ENCODE data around the gene OTC. TPM values are rescaled to one million over a fixed set of nuclear protein-coding genes. Genes with fewer than 3 reads are reported as not detected.

The OTC gene
- total RNA-seq, 1 donor from 2014 or later = not detected

DNA sequence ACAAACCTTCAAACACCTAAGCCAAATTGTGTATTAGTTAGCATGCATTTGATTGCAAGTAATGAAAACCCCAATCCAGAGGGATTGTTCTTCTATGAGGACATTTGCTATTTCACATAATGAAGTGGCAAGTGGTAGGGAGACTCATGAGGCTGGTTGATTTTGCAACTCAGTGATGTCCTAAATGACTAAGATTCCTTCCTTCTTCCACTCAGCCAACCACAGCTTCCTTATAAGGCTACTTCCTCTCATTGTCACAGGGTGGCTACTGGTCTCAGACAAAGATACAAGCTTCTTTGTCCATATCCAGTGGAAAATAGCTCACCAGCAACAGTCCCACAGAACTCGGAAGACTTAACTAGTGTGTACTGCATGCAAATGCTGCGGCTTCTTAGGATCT is 5.3 kb upstream of the OTC start:
- TF ChIP-seq, protein P1, sequence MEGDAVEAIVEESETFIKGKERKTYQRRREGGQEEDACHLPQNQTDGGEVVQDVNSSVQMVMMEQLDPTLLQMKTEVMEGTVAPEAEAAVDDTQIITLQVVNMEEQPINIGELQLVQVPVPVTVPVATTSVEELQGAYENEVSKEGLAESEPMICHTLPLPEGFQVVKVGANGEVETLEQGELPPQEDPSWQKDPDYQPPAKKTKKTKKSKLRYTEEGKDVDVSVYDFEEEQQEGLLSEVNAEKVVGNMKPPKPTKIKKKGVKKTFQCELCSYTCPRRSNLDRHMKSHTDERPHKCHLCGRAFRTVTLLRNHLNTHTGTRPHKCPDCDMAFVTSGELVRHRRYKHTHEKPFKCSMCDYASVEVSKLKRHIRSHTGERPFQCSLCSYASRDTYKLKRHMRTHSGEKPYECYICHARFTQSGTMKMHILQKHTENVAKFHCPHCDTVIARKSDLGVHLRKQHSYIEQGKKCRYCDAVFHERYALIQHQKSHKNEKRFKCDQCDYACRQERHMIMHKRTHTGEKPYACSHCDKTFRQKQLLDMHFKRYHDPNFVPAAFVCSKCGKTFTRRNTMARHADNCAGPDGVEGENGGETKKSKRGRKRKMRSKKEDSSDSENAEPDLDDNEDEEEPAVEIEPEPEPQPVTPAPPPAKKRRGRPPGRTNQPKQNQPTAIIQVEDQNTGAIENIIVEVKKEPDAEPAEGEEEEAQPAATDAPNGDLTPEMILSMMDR (IDR thresholded peaks at IDR 0.05) = no peak
- Mint-ChIP-seq H3K4me3 (ENCODE audit: unreplicated experiment) (no peak overlapping the region), H3K9me3 (ENCODE audit: unreplicated experiment) (peaks cover 8% of the 10 kb centered on the region), H3K4me1 (ENCODE audit: unreplicated experiment) (no peaks in the 10 kb centered on the region), H3K27ac (ENCODE audit: unreplicated experiment) (no peak overlapping the region), H3K27me3 (ENCODE audit: unreplicated experiment) (no peaks in the 10 kb centered on the region), H3K36me3 (ENCODE audit: unreplicated experiment) (no peaks in the 10 kb centered on the region)
- DNase-seq (ENCODE audit: extremely low spot score, unreplicated experiment) = no peak

- Mint-ChIP-seq H3K4me1 (ENCODE audit: unreplicated experiment) (no peaks in the 10 kb centered on the region), H3K4me3 (ENCODE audit: unreplicated experiment) (no peak overlapping the region), H3K27me3 (ENCODE audit: unreplicated experiment) (no peaks in the 10 kb centered on the region), H3K36me3 (ENCODE audit: unreplicated experiment) (no peaks in the 10 kb centered on the region), H3K27ac (ENCODE audit: unreplicated experiment) (no peak overlapping the region), H3K9me3 (ENCODE audit: unreplicated experiment) (no peaks in the 10 kb centered on the region)
- no peak for DNase-seq (ENCODE audit: extremely low spot score, unreplicated experiment)
- TF ChIP-seq, protein P1 (IDR thresholded peaks at IDR 0.05) = no peak
Observed at GRCh38 chrX:38351346-38351745, 1.1 kb upstream of the OTC start.

DNA sequence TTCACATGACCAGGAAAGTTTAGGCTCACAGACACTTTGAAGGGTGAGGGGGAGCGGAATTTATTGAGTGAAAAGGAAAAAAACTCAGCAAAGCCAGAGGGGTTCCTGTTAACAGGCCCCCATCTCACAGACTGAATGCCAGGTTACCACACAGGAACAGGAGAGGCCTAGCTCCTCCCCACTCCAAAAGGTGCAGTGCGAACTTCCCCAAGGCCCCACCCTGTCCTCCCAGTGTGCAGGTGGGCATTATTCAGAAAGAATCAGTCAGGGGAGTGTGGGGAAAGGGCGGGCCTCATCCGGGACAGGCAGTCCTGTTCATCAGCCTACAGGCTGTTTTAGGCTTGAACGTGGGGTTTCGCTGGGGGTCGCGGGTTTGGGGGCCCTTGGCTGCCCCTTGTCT is 4.0 kb downstream of the OTC start:
- no peaks in the 10 kb centered on the region for H3K4me1 Mint-ChIP-seq (ENCODE audit: unreplicated experiment)
- DNase-seq (ENCODE audit: extremely low spot score, unreplicated experiment) = no peak
- H3K4me3 Mint-ChIP-seq (ENCODE audit: unreplicated experiment) = no peak overlapping the region
- TF ChIP-seq, protein P1 (IDR thresholded peaks at IDR 0.05) = no peak
- H3K9me3 Mint-ChIP-seq (ENCODE audit: unreplicated experiment) = no peaks in the 10 kb centered on the region
- no peaks in the 10 kb centered on the region for H3K27me3 Mint-ChIP-seq (ENCODE audit: unreplicated experiment)
- no peak overlapping the region for H3K27ac Mint-ChIP-seq (ENCODE audit: unreplicated experiment)
- no peaks in the 10 kb centered on the region for H3K36me3 Mint-ChIP-seq (ENCODE audit: unreplicated experiment)

DNA sequence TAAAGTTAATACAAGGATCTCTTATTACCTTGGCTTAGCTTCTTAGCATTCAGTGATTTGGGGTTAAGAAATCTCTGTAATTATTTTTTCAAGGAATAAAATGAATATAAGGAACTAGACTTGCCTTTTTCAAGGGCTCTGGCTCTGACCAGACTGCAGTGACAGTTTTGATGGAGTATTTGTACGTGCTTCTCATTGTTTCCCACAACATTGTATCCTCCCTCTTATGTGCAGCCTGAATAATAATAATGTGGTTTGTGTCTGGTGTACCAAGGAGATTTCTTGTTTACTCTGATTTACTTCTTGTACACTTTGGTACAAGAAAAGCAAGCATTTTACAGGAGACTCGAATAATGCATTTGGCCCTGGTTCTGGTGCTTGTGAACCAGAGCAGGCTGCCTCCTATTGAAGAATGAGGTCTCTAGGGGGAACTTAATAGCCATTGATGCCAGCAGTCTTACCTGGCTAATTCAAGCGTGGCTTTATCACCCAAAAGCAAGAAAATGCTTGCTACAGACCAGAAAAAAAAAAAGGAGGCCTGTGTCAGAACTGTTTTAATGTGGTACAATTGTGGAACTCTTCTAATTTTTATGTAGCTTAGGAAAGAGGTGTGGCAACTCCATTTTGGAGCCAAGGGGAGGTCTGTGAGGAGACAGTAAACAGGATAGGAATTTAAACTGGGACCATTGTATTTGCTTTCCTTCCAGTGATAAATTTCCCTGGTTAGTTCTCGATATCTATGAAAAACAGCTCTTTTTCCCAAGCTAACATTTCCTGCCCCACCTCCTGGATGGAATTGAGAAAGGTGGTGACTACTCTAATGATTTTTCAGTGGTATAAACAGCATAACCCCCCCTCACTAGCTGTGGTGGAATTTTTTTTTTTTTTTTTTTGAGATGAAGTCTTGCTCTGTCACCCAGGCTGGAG is 5.6 kb downstream of the OTC start:
- Mint-ChIP-seq H3K27ac (ENCODE audit: unreplicated experiment) (no peak overlapping the region), H3K4me1 (ENCODE audit: unreplicated experiment) (no peaks in the 10 kb centered on the region), H3K36me3 (ENCODE audit: unreplicated experiment) (no peaks in the 10 kb centered on the region), H3K4me3 (ENCODE audit: unreplicated experiment) (no peak overlapping the region), H3K9me3 (ENCODE audit: unreplicated experiment) (no peaks in the 10 kb centered on the region), H3K27me3 (ENCODE audit: unreplicated experiment) (no peaks in the 10 kb centered on the region)
- no peak for DNase-seq (ENCODE audit: extremely low spot score, unreplicated experiment)
- TF ChIP-seq, protein P1 (IDR thresholded peaks at IDR 0.05) = no peak

DNA sequence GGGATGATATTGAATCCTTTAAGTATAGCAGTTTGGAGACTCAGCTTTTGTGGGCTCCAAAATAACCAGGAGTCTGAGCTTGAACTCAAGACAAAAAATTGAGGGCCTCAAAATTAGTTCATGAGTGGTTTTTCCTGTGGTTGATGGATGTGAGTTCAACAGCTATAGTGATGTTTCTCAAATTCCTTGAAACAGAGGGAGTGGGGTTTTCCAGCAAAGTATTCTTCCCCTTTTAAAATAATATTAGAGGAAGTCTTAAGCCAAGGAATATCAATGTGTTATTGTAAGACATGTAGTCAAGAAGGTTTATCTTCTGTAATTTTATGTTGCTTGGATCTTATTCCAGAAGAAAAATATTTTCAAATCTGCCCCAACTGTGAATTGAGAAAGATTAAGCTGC is 10.6 kb downstream of the OTC start:
- Mint-ChIP-seq H3K27ac (ENCODE audit: unreplicated experiment) (no peak overlapping the region), H3K36me3 (ENCODE audit: unreplicated experiment) (no peaks in the 10 kb centered on the region), H3K4me1 (ENCODE audit: unreplicated experiment) (no peaks in the 10 kb centered on the region), H3K27me3 (ENCODE audit: unreplicated experiment) (peaks cover 5% of the 10 kb centered on the region), H3K4me3 (ENCODE audit: unreplicated experiment) (no peak overlapping the region), H3K9me3 (ENCODE audit: unreplicated experiment) (no peaks in the 10 kb centered on the region)
- TF ChIP-seq, protein P1 (IDR thresholded peaks at IDR 0.05) = no peak
- DNase-seq (ENCODE audit: extremely low spot score, unreplicated experiment) = no peak
